Brain microvascular endothelial cell (primary cell): Measurements from ENCODE around the gene EYA2.

Source experiments
- DNase-seq: peaks from one replicate; pipeline ENCODE4 v3.0.0-alpha.2; 2020
- H3K27ac ChIP-seq: fragments of 250-450 bp; sonication (Bioruptor Pico); 2 replicates; pipeline ENCODE4 v1.5.1; 2020; ENCODE audit warnings: mild to moderate bottlenecking, moderate library complexity
- H3K27me3 ChIP-seq: fragments of 250-450 bp; sonication (Bioruptor Pico); replicated peaks from 2 replicates; pipeline ENCODE4 v1.5.1; 2020; ENCODE audit warnings: mild to moderate bottlenecking
- H3K36me3 ChIP-seq: fragments of 250-450 bp; sonication (Bioruptor Pico); replicated peaks from 2 replicates; pipeline ENCODE4 v1.5.1; 2020; ENCODE audit warnings: mild to moderate bottlenecking
- H3K4me3 ChIP-seq: 2 replicates; pipeline ENCODE4 v1.5.1; 2011; ENCODE audit warnings: low read depth, mild to moderate bottlenecking, control low read depth, low read length, moderate library complexity
- CTCF ChIP-seq: IDR thresholded peaks from 2 replicates; pipeline ENCODE4 v1.5.1; 2011; ENCODE audit warnings: low read depth, mild to moderate bottlenecking, moderate library complexity, low read length, control low read depth, inconsistent platforms; ENCODE audit errors: missing control alignments
- in situ Hi-C: cut with HindIII; loops from 2 replicates; pipeline ENCODE4 v1.10.0; 2017; ENCODE audit warnings: low sequenced_read_pairs, low pct_ligation_motif_present

Gene EYA2

GRCh38 chr20:47143657-47144056, 249.0 kb downstream of the EYA2 start:
- Histone ChIP-seq H3K27ac (no peak overlapping the region), H3K36me3 (no peaks in the 10 kb centered on the region), H3K4me3 (no peak overlapping the region), H3K27me3 (no peaks in the 10 kb centered on the region)
- no peak for DNase-seq
- no peak for TF ChIP-seq CTCF
- in situ Hi-C loops: no loop called here

GRCh38 chr20:47144463-47144862, 249.8 kb downstream of the EYA2 start:
- in situ Hi-C loops: no loop called here

GRCh38 chr20:47146686-47147085, 252.0 kb downstream of the EYA2 start:
- TF ChIP-seq CTCF: no peak
- in situ Hi-C loops: no loop called here
- Histone ChIP-seq H3K4me3 (no peak overlapping the region), H3K36me3 (no peaks in the 10 kb centered on the region), H3K27ac (no peak overlapping the region), H3K27me3 (no peaks in the 10 kb centered on the region)
- peak; percentile 29 for DNase-seq

More at GRCh38 chr20:47144463-47144862, 249.8 kb downstream of the EYA2 start:
- no peak for TF ChIP-seq CTCF
- H3K27ac ChIP-seq: no peak overlapping the region
- no peaks in the 10 kb centered on the region for H3K36me3 ChIP-seq
- no peak for DNase-seq
- H3K27me3 ChIP-seq: no peaks in the 10 kb centered on the region
- no peak overlapping the region for H3K4me3 ChIP-seq

- in situ Hi-C loops: no loop called here
- no peaks in the 10 kb centered on the region for H3K36me3 ChIP-seq
Measured at GRCh38 chr20:47148059-47148458, 253.4 kb downstream of the EYA2 start.

GRCh38 chr20:47149939-47150338, 255.3 kb downstream of the EYA2 start:
- in situ Hi-C loops: no loop called here
- Histone ChIP-seq H3K4me3 (no peak overlapping the region), H3K27ac (no peak overlapping the region), H3K36me3 (no peaks in the 10 kb centered on the region), H3K27me3 (no peaks in the 10 kb centered on the region)
- no peak for DNase-seq
- TF ChIP-seq CTCF: no peak

More at GRCh38 chr20:47148059-47148458, 253.4 kb downstream of the EYA2 start:
- no peak overlapping the region for H3K4me3 ChIP-seq
- DNase-seq: no peak
- no peak overlapping the region for H3K27ac ChIP-seq
- no peak for TF ChIP-seq CTCF
- H3K27me3 ChIP-seq: no peaks in the 10 kb centered on the region

GRCh38 chr20:47150403-47151152, 255.9 kb downstream of the EYA2 start:
- in situ Hi-C loops: no loop called here
- no peaks in the 10 kb centered on the region for H3K36me3 ChIP-seq
- no peaks in the 10 kb centered on the region for H3K27me3 ChIP-seq
- TF ChIP-seq CTCF: peak; percentile 73
- no peak overlapping the region for H3K27ac ChIP-seq
- DNase-seq: peak; percentile 77
- no peak overlapping the region for H3K4me3 ChIP-seq
